Measurements from ENCODE around the gene UNC13B. TPM values are rescaled to one million over a fixed set of nuclear protein-coding genes. Genes with fewer than 3 reads are reported as not detected.

The UNC13B gene
- total RNA-seq, 4 donors from 2014 or later, result 20.2 to 36.8 (median 29.0) TPM

- Histone ChIP-seq H3K36me3 (peaks cover 0 to 11% (median 0%) of the 10 kb centered on the region in 3 donors), H3K27me3 (no peaks in the 10 kb centered on the region), H3K9me3 (no peaks in the 10 kb centered on the region), H3K4me1 (no peaks in the 10 kb centered on the region), H3K4me3 (no peak overlapping the region), H3K27ac (no peak overlapping the region)
- TF ChIP-seq CTCF (IDR thresholded peaks at IDR 0.05), result no peak
- TF ChIP-seq POLR2A (IDR thresholded peaks at IDR 0.05), result no peak
- intact Hi-C loops (cut with DNase I), result no loop called here
- DNase-seq, result no peak
- WGBS, 2 donors, result 50 to 83% methylated on average over 1 of the region's 1 CpG
Observed at GRCh38 chr9:35306283-35306682, 144.5 kb downstream of the UNC13B start.

GRCh38 chr9:35308316-35308715, 146.5 kb downstream of the UNC13B start:
- DNase-seq, result no peak
- Histone ChIP-seq H3K27me3 (no peaks in the 10 kb centered on the region), H3K4me3 (no peak overlapping the region), H3K27ac (no peak overlapping the region), H3K9me3 (no peaks in the 10 kb centered on the region), H3K36me3 (peaks cover 0 to 17% (median 0%) of the 10 kb centered on the region in 3 donors), H3K4me1 (no peaks in the 10 kb centered on the region)
- no peak for TF ChIP-seq CTCF (IDR thresholded peaks at IDR 0.05)
- TF ChIP-seq POLR2A (IDR thresholded peaks at IDR 0.05), result no peak
- intact Hi-C loops (cut with DNase I), result no loop called here
- 68 to 85% methylated on average over 2 of the region's 2 CpGs for WGBS, 2 donors

GRCh38 chr9:35311891-35312639, 150.3 kb downstream of the UNC13B start:
- no peak for TF ChIP-seq CTCF (IDR thresholded peaks at IDR 0.05)
- no peak for TF ChIP-seq POLR2A (IDR thresholded peaks at IDR 0.05)
- intact Hi-C loops (cut with DNase I), result no loop called here
- no peak for DNase-seq
- Histone ChIP-seq H3K9me3 (no peaks in the 10 kb centered on the region), H3K4me1 (no peaks in the 10 kb centered on the region), H3K36me3 (peaks cover 0 to 37% (median 0%) of the 10 kb centered on the region in 3 donors), H3K4me3 (no peak overlapping the region), H3K27me3 (no peaks in the 10 kb centered on the region), H3K27ac (peak overlapping the region in 1 of 4 donors; percentile 18)
- WGBS, 2 donors, result 77 to 81% methylated on average over 5 of the region's 5 CpGs

GRCh38 chr9:35313460-35313859, 151.7 kb downstream of the UNC13B start:
- DNase-seq, result no peak
- 87 to 97% methylated on average over 4 of the region's 4 CpGs for WGBS, 2 donors
- TF ChIP-seq POLR2A (IDR thresholded peaks at IDR 0.05) (no peak), CTCF (IDR thresholded peaks at IDR 0.05) (no peak)
- peaks cover 0 to 37% (median 0%) of the 10 kb centered on the region in 3 donors for H3K36me3 ChIP-seq
- no peaks in the 10 kb centered on the region for H3K4me1 ChIP-seq
- no peak overlapping the region for H3K4me3 ChIP-seq
- H3K9me3 ChIP-seq, result no peaks in the 10 kb centered on the region
- H3K27me3 ChIP-seq, result no peaks in the 10 kb centered on the region
- H3K27ac ChIP-seq, result no peak overlapping the region
- intact Hi-C loops (cut with DNase I), result no loop called here

- 63 to 66% methylated on average over 4 of the region's 4 CpGs for WGBS, 2 donors
- Histone ChIP-seq H3K36me3 (peaks cover 0 to 37% (median 0%) of the 10 kb centered on the region in 3 donors), H3K4me1 (no peaks in the 10 kb centered on the region), H3K27me3 (no peaks in the 10 kb centered on the region), H3K27ac (no peak overlapping the region), H3K4me3 (no peak overlapping the region), H3K9me3 (no peaks in the 10 kb centered on the region)
- intact Hi-C loops (cut with DNase I), result no loop called here
- TF ChIP-seq CTCF (IDR thresholded peaks at IDR 0.05), result no peak
- no peak for TF ChIP-seq POLR2A (IDR thresholded peaks at IDR 0.05)
- no peak for DNase-seq
Observed at GRCh38 chr9:35313916-35314315, 152.1 kb downstream of the UNC13B start.
